Ectodermal cell (in vitro differentiated cells): ENCODE measurements around the gene ENTPD8.
A peak's percentile ranks its signal among the peaks of the same experiment; 100 is the strongest.

ENCODE experiments used
- H3K27ac ChIP-seq: 2 replicates; pipeline ENCODE4 v1.7.0; 2013; ENCODE audit warnings: mild to moderate bottlenecking, low read depth, low read length; ENCODE audit not compliant: insufficient read depth, poor library complexity, severe bottlenecking
- H3K27me3 ChIP-seq: 2 replicates; pipeline ENCODE4 v1.7.0; 2013; ENCODE audit warnings: mild to moderate bottlenecking, low read length; ENCODE audit not compliant: insufficient read depth, control insufficient read depth, poor library complexity, severe bottlenecking
- H3K36me3 ChIP-seq: one replicate; pipeline ENCODE4 v1.7.0; 2013; ENCODE audit warnings: low read length; ENCODE audit not compliant: control insufficient read depth, insufficient read depth
- H3K4me1 ChIP-seq: one replicate; pipeline ENCODE4 v1.7.0; 2013; ENCODE audit warnings: low read length; ENCODE audit not compliant: control insufficient read depth, insufficient read depth
- H3K4me3 ChIP-seq: 2 replicates; pipeline ENCODE4 v1.7.0; 2013; ENCODE audit warnings: low read depth, low read length, control low read depth; ENCODE audit not compliant: insufficient read depth
- H3K9me3 ChIP-seq: 2 replicates; pipeline ENCODE4 v1.7.0; 2013; ENCODE audit warnings: mild to moderate bottlenecking, low read length, moderate library complexity; ENCODE audit not compliant: control insufficient read depth
- WGBS, 2 experiments: methylation state at CpG; one replicate each; pipeline ENCODE4 v1.1.7; 2013; ENCODE audit warnings: missing lambda C conversion rate in 2 of 2; 5-methylcytosine and 5-hydroxymethylcytosine counted together

The ENTPD8 gene

GRCh38 chr9:137457406-137458193 lies 16.4 kb upstream of the ENTPD8 start:
- peak overlapping the region; percentile 50 for H3K4me3 ChIP-seq
- H3K36me3 ChIP-seq, result peaks cover 12% of the 10 kb centered on the region
- no peak overlapping the region for H3K27ac ChIP-seq
- peaks cover 35% of the 10 kb centered on the region for H3K27me3 ChIP-seq
- 93 to 94% methylated on average over 44 of the region's 44 CpGs for WGBS, 2 experiments
- no peaks in the 10 kb centered on the region for H3K9me3 ChIP-seq
- H3K4me1 ChIP-seq, result peaks cover 20% of the 10 kb centered on the region

GRCh38 chr9:137456864-137457405 lies 15.8 kb upstream of the ENTPD8 start:
- H3K4me3 ChIP-seq, result no peak overlapping the region
- H3K4me1 ChIP-seq, result peaks cover 20% of the 10 kb centered on the region
- peaks cover 12% of the 10 kb centered on the region for H3K36me3 ChIP-seq
- H3K27me3 ChIP-seq, result peaks cover 29% of the 10 kb centered on the region
- no peak overlapping the region for H3K27ac ChIP-seq
- WGBS, 2 experiments, result 92 to 95% methylated on average over 10 of the region's 10 CpGs
- H3K9me3 ChIP-seq, result no peaks in the 10 kb centered on the region

- H3K4me3 ChIP-seq, result no peak overlapping the region
- H3K36me3 ChIP-seq, result peaks cover 12% of the 10 kb centered on the region
- H3K27ac ChIP-seq, result no peak overlapping the region
- H3K27me3 ChIP-seq, result peaks cover 22% of the 10 kb centered on the region
- no peaks in the 10 kb centered on the region for H3K9me3 ChIP-seq
- WGBS, 2 experiments, result 91 to 93% methylated on average over 12 of the region's 12 CpGs
- H3K4me1 ChIP-seq, result peaks cover 20% of the 10 kb centered on the region
Observed at GRCh38 chr9:137456061-137456863, 15.1 kb upstream of the ENTPD8 start.

- Histone ChIP-seq H3K36me3 (peaks cover 12% of the 10 kb centered on the region), H3K4me3 (no peak overlapping the region), H3K27ac (no peak overlapping the region), H3K4me1 (peaks cover 20% of the 10 kb centered on the region), H3K27me3 (peaks cover 16% of the 10 kb centered on the region), H3K9me3 (no peaks in the 10 kb centered on the region)
- 91 to 93% methylated on average over 18 of the region's 18 CpGs for WGBS, 2 experiments
Observed at GRCh38 chr9:137455359-137455991, 14.3 kb upstream of the ENTPD8 start.

GRCh38 chr9:137454597-137455358 lies 13.6 kb upstream of the ENTPD8 start:
- WGBS, 2 experiments, result 73 to 77% methylated on average over 30 of the region's 30 CpGs
- peaks cover 20% of the 10 kb centered on the region for H3K4me1 ChIP-seq
- H3K27ac ChIP-seq, result peak overlapping the region; percentile 11
- peaks cover 14% of the 10 kb centered on the region for H3K36me3 ChIP-seq
- H3K9me3 ChIP-seq, result no peaks in the 10 kb centered on the region
- H3K4me3 ChIP-seq, result peak overlapping the region; percentile 22
- H3K27me3 ChIP-seq, result peaks cover 9% of the 10 kb centered on the region

GRCh38 chr9:137454145-137454596 lies 13.0 kb upstream of the ENTPD8 start:
- Histone ChIP-seq H3K4me3 (peak overlapping the region; percentile 22), H3K4me1 (peaks cover 20% of the 10 kb centered on the region), H3K27ac (peak overlapping the region; percentile 11), H3K36me3 (peaks cover 18% of the 10 kb centered on the region), H3K27me3 (peaks cover 5% of the 10 kb centered on the region), H3K9me3 (no peaks in the 10 kb centered on the region)
- 14 to 15% methylated on average over 22 of the region's 24 CpGs for WGBS, 2 experiments

GRCh38 chr9:137453643-137454081 lies 12.5 kb upstream of the ENTPD8 start:
- peaks cover 3% of the 10 kb centered on the region for H3K27me3 ChIP-seq
- peaks cover 20% of the 10 kb centered on the region for H3K4me1 ChIP-seq
- no peaks in the 10 kb centered on the region for H3K9me3 ChIP-seq
- peaks cover 22% of the 10 kb centered on the region for H3K36me3 ChIP-seq
- WGBS, 2 experiments, result 4 to 6% methylated on average over 25 of the region's 25 CpGs
- H3K4me3 ChIP-seq, result peak overlapping the region; percentile 22
- H3K27ac ChIP-seq, result no peak overlapping the region

GRCh38 chr9:137452761-137453642 lies 11.8 kb upstream of the ENTPD8 start:
- no peaks in the 10 kb centered on the region for H3K27me3 ChIP-seq
- no peak overlapping the region for H3K27ac ChIP-seq
- H3K36me3 ChIP-seq, result peaks cover 22% of the 10 kb centered on the region
- H3K9me3 ChIP-seq, result no peaks in the 10 kb centered on the region
- peak overlapping the region; percentile 22 for H3K4me3 ChIP-seq
- WGBS, 2 experiments, result 84 to 85% methylated on average over 43 of the region's 43 CpGs
- peaks cover 16% of the 10 kb centered on the region for H3K4me1 ChIP-seq
